Astrocyte of the spinal cord (primary cell): ENCODE measurements around the gene MAPK11.

Experiments
- DNase-seq: peaks from one replicate; pipeline ENCODE4 v3.0.0; 2011; ENCODE audit warnings: low read depth, low spot score
- H3K4me3 ChIP-seq: 2 replicates; pipeline ENCODE4 v1.5.1; 2011; ENCODE audit warnings: low read depth, mild to moderate bottlenecking, low read length, moderate library complexity
- in situ Hi-C: cut with HindIII; loops from 2 replicates; pipeline ENCODE4 v1.10.0; 2017; ENCODE audit warnings: low sequenced_read_pairs
- TF ChIP-seq, protein P1 (sequence below): IDR thresholded peaks from 2 replicates; pipeline ENCODE4 v1.5.1; 2012; ENCODE audit warnings: low read depth, mild to moderate bottlenecking, low read length, inconsistent platforms

MAPK11 gene

DNA sequence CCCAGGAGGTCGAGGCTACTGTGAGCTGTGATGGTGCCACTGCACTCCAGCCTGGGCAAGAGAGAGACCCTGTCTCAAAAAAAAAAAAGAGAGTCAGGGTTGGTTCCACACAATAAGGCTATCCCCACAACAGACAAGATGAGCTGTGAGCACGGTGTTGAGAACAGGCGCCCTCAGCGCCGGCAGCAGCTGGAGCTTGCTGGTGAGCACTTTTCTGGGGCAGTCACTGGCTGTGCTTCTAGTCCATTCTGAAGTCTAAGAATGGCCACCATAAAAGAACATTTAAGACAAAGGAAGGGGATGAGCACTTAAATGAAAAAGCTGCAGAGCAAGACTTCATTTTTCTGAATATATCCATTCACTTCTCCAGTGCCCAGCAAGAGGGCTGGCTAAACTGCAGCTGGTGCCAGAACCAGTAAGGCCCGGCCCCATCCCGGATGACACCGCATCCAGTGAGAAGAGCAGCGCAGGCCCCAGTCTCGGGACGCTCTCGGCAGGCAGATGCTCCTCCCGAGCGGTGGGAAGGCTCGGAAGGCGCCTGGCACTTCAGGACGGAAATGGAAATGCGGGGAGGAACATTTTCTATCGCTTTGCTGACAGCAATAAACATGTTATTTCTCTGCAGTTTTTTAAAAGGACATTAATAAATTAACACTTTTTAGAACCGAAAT, 37.6 kb downstream of the MAPK11 start:
- no peak for DNase-seq
- TF ChIP-seq, protein P1, sequence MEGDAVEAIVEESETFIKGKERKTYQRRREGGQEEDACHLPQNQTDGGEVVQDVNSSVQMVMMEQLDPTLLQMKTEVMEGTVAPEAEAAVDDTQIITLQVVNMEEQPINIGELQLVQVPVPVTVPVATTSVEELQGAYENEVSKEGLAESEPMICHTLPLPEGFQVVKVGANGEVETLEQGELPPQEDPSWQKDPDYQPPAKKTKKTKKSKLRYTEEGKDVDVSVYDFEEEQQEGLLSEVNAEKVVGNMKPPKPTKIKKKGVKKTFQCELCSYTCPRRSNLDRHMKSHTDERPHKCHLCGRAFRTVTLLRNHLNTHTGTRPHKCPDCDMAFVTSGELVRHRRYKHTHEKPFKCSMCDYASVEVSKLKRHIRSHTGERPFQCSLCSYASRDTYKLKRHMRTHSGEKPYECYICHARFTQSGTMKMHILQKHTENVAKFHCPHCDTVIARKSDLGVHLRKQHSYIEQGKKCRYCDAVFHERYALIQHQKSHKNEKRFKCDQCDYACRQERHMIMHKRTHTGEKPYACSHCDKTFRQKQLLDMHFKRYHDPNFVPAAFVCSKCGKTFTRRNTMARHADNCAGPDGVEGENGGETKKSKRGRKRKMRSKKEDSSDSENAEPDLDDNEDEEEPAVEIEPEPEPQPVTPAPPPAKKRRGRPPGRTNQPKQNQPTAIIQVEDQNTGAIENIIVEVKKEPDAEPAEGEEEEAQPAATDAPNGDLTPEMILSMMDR = no peak
- in situ Hi-C loops = no loop called here
- no peak overlapping the region for H3K4me3 ChIP-seq

DNA sequence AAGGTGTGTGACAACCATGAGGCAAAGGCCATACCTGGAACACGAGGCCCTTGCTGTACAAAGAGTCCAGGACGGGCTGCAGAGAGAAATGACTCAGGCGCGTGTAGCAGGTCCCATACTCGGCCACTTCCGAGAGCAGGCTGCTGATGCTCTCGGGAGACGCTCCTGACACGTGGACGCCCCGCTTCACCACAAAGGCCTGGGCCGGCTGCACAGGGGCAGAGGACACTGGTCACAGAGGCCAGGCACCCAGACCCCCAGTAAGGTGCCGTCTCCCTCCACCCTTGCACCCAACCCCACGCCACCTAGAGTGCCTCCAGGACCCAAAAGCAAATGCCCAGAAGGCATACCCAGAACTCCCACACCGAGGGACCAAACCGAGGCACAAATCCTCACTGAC, 40.8 kb downstream of the MAPK11 start:
- TF ChIP-seq, protein P1 = no peak
- in situ Hi-C loops = no loop called here
- H3K4me3 ChIP-seq = no peak overlapping the region
- no peak for DNase-seq

DNA sequence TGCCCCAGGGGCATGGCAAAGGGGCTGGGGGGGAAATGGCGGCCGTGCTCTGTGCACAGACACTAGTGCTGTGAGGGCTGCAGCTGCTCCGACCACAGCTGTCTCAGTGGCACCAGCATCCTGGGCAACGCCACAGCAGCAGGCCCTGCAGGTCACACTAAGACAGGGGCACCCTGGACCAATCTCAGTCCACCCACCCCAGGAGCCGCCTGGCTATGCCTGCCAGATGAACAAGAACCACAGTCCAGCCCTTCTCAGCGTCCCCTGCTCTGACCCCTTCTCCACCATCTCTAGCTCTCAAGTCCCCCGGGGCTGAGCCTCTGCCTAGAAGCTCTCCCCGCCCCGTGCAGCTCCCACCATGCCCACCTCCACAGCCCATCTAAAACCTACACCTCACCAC, 41.8 kb downstream of the MAPK11 start:
- TF ChIP-seq, protein P1 = no peak
- in situ Hi-C loops = no loop called here
- no peak for DNase-seq
- no peak overlapping the region for H3K4me3 ChIP-seq

DNA sequence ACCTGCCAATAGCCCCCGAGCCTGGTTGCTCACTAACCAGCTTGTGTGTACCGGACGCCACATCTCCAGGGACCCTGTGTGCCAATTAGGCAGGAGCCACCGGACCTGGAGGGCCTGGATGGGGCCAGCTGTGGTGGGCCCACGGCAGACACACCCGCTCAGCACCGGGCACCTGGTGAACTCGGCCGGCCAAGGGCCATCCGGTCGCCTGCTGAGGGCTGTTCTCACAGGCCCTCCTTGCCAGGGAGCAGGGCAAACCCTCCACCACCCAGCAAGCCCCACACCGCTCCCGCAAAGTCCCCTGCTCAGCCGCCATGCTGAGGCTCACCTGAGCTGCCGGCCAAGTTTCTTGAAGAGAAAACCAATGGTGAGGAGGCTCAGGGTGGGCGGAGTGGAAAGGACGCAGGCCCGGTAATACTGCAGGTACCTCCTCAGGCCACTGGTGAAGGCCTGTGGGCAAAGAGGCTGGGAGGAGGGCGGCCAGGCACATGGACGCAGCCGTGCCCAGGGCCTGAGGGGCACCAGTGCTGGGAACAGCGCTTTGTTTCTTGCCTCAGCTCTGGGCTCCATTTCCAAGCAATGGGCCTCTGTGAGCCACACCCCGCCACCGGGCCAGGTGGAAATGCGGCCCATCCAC, 42.5 kb downstream of the MAPK11 start:
- DNase-seq = no peak
- H3K4me3 ChIP-seq = no peak overlapping the region
- in situ Hi-C loops = no loop called here
- TF ChIP-seq, protein P1 = no peak

DNA sequence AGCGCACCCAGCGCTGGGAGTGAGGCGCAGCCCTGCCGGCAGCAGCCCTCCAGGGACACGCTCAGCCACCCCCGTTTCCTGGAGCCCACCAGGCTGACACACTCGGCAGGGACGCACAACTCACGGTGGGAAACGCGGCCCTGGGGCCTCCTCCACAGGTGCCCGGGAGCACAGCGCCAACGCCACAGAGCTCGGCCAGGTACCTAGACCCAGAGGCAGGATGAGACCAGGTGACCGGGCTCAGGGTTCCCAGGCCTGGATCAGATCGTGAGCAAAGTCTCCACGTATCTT, 43.4 kb downstream of the MAPK11 start:
- DNase-seq = no peak
- TF ChIP-seq, protein P1 = no peak

DNA sequence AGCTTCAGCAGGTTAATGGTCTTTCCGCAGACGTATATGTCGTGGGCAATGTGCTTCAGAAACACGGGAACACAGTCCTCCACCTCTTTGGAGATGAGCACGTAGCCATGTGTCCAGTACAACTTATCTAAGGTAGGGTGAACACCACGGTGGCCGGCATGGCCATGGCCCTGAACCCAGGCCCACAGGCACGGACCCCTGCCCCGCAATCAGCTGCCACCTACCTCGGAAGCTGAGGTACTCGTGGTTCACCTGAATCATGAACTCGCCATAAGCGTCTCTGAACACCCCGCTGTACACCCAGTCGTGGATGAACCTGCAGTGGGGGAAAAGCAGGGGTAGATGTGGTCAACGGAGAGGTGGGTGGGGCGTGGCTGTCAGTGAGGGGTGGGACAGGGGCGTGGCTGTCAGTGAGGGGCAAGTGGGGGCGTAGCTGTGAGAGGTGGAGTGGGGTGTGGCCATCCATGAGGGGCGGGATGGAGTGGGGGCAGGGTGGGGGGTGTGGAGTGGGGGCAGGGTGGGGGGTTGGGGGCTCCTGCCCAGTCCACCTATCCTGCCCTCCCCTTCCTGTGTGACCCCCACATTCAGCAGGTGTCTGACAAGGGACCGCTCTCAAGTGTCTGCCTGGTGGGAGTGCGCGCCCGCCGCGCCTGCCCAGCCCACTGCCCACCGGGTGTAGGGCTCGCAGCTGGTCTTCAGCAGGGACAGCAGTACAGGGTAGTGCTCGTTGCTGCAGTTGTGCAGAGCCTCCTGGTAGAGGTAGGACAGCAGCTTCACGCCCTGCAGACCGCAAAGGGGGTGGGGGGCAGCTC, 43.9 kb downstream of the MAPK11 start:
- TF ChIP-seq, protein P1 = no peak
- no peak overlapping the region for H3K4me3 ChIP-seq
- no peak for DNase-seq
- in situ Hi-C loops = no loop called here

More for the DNA sequence above, 43.4 kb downstream of the MAPK11 start:
- H3K4me3 ChIP-seq = no peak overlapping the region
- in situ Hi-C loops = no loop called here
